ENCODE results near the gene ZC3H7A.

Gene ZC3H7A

GRCh38 chr16:11706180-11706742 lies 90.8 kb downstream of the ZC3H7A start:
- DNase-seq (ENCODE audit: low read depth in 2 of 2), result no peak

DNA sequence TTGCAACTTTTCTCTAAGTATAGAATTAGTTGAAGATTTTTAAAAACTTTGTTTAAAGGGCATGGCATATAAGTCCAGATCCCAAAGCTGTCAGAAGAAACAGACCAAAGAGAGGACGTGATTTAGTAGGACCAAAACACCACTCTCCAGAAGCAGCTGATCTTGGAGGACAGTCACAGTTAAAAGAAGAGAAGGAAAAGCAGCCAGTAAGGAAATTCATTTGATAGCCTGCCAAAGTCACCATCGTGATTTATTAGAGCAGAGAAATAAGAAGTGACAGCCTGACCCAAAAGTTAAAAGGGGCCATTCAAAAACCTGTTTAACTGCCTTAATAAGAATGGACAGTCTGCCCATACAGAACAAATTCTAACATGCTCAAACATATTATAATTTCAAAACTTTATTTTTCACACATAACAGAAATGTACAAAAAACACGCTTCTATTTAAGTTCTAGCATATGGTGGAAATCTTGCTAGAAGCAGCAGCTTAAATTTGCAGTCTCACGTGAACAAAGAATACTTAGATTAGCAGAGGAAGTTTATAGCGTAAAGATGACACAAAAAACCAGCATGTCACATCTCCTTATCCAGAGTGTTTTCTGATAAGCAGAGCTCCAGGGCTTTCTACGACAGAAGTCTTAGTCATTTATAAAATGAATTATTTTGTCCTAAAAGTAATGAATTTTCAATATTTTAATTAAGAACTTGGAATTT lies 91.6 kb downstream of the ZC3H7A start:
- DNase-seq (ENCODE audit: low read depth in 2 of 2), result no peak
